ENCODE data around the gene SNAP47.

SNAP47 gene

GRCh38 chr1:227749916-227750710 lies 14.9 kb downstream of the SNAP47 start:
- no peak for DNase-seq (ENCODE audit: low spot score)

DNA sequence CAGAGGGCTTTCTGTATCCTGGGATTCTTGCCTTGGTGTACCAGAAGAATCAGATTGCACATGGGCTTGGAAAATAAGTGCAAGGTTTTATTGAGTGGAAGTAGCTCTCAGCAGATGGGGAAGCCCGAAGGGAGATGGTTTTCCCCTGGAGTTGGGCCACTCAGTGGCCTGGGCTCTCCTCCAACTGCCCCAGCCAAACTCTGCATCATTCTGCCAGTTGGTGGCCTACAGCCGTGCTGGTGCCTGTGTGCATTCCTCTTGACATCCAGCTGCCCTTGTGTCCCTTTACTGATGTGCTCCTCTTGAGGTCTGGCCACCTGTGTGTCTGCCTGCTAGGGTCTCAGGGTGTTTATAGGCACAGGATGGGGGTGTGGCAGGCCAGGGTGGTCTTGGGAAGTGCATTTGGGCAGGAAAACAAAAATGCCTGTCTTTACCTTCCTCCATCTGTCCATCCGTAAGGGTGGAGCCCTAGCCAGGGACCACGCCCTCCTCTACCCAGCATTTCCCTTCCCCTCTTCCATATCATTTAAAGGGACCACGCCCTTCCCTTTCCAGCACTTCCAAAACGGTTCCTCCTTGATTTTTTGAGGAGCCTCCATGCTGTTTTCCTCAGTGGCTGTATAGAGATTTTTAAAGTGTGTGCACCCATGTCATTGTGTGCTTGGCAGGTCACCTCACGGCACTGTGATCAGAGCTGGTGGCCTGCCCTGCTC lies 18.9 kb downstream of the SNAP47 start:
- DNase-seq (ENCODE audit: low spot score), result no peak

GRCh38 chr1:227754958-227755357 lies 19.7 kb downstream of the SNAP47 start:
- DNase-seq (ENCODE audit: low spot score), result no peak

GRCh38 chr1:227756172-227756959 lies 21.1 kb downstream of the SNAP47 start:
- no peak for DNase-seq (ENCODE audit: low spot score)

GRCh38 chr1:227757781-227758180 lies 22.5 kb downstream of the SNAP47 start:
- DNase-seq (ENCODE audit: low spot score), result no peak

DNA sequence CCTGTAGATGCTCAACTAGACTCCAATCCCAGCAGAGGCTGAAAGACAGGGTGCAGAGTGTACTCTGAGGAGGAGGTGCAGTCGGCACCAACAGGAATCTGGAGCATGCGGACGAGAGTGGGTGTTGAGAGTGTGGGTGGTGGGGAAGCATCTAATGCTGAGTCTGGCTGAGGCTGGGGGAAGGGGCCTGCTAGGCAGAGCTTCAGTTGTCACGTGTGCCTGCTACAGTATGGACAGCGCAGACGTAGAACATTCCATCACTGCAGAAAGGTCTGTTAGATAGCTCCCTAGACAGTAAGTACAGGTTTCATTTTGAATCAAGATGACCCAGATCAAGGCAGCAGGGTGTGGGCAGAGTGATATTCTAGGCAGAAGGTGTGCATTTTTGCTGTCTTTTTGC lies 23.1 kb downstream of the SNAP47 start:
- no peak for DNase-seq (ENCODE audit: low spot score)

DNA sequence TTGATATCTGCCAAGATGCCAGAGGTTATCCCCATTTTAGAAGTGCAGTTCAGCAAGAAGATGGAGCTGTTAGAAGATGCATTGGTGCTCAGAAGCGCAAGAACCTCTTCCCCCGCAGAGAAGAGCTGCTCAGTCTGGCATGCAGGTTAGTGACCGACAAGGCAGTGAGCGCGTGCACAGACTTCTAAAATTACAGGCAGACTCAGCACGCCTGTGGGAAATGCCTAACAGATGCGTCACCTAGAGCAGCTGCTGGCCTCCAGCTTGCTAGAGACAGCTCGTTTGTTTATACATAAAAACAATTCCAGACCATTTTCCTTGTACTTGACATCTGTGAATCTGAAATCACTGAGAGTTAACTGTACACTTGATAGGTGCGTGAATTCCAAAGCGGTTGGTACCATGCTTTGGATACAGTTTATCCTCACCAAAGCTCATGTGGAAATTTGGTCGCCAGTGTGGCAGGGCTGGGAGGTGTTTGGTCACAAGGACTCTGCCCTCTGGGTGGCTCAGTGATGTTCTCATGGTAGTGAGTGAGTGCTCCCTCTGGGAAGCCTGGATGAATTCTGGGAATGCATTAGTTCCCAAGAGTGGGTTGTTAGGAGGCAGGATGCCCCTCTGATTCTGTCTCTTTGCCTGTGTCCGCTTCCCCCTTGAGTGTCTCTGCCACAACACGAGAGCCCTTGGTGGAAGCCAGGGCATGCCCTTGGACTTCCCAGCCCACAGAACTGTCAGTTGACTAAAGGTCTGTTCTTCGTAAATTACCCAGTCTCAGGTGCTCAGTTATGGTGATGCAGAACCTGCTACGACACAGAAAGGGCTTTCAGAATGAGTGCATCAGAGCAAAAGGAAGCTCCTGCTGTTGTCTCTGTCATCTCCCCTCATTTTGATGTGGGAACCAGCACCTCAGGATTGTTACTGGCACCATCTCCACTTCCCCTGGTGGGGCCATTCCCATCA lies 24.4 kb downstream of the SNAP47 start:
- DNase-seq (ENCODE audit: low spot score), result no peak

- no peak for DNase-seq (ENCODE audit: low spot score)
Observed at GRCh38 chr1:227760377-227760776, 25.1 kb downstream of the SNAP47 start.

DNA sequence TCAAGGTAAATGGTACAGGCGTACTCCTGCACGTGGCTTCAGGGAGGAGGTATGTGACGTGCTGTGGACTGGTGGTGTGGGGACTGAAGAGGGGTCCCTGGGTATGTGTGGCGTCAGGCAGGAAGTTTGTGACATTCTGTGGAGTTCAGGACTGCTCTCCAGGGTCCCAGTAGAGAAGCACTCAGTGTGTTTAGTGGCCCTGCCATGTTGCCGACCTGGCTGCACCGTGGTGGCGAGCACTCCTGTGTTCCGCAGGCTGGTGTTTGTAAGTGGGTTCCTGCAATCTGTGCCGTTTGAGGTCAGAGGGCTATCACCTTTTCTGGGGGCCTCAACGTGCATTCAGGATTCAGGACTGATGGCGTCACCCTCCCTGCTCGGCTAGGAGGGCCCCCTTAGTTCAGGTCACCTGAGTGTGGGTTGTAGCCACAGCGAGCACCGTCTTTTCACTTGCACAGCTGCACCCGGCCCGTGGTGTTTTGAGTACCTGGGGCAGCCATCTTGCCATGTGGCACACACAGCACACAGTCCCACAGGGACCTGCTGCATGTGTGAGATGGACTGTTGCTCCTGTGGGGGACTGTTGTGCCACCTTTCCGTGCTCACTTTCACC lies 26.5 kb downstream of the SNAP47 start:
- no peak for DNase-seq (ENCODE audit: low spot score)

DNA sequence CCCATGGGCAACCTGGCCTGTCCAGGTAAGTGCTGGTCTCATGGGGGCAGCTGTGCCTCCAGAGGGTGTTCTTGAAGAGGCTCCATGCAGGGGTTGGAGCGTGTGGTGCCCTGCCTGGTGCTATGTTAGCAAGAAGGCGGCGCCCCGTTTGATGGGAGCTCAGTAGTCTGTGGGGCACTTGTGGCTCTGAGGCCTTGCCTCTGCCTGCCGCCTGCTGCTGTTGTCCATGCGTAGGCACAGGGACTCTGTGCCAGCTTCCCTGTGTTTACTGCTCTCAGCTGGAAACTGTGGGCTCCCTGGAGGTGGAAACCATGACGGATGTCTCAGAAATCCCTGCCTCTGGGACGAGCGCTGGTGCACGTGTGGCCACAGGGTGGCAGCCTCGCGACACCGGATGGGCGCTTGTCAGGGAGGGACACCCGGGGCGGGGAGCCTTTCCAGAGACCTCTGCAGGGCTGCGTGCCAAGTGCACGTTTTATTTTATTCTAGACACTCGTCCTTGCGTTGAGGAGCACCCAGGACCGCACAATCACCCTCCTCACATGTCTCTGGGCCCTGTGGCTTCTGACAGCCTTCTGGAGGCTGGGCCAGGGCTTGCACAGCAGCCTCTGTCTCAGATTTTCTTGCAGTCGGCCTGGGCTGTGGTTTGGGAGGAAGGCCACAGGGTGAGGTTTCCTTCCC lies 27.1 kb downstream of the SNAP47 start:
- peak; percentile 95 for DNase-seq (ENCODE audit: low spot score)

GRCh38 chr1:227763246-227764018 lies 28.2 kb downstream of the SNAP47 start:
- DNase-seq (ENCODE audit: low spot score), result no peak

DNA sequence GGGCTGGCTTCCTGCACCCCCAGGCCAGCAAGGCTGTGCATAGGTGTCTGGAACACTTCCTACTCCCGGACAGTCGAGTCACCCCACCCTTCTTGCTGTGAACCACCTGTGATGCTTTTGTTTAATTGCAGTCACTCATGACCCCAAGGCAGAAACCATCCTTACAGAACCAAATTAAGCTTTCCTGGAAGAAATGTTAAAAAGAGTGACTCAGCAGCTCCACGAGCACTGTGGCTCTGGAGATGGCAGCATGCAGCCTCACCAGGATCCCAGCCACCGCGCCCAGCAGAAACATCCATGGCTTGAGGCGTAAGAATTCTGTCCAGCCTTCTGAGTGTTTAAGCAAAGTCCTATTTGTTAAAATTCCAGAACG lies 28.8 kb downstream of the SNAP47 start:
- DNase-seq (ENCODE audit: low spot score), result no peak

DNA sequence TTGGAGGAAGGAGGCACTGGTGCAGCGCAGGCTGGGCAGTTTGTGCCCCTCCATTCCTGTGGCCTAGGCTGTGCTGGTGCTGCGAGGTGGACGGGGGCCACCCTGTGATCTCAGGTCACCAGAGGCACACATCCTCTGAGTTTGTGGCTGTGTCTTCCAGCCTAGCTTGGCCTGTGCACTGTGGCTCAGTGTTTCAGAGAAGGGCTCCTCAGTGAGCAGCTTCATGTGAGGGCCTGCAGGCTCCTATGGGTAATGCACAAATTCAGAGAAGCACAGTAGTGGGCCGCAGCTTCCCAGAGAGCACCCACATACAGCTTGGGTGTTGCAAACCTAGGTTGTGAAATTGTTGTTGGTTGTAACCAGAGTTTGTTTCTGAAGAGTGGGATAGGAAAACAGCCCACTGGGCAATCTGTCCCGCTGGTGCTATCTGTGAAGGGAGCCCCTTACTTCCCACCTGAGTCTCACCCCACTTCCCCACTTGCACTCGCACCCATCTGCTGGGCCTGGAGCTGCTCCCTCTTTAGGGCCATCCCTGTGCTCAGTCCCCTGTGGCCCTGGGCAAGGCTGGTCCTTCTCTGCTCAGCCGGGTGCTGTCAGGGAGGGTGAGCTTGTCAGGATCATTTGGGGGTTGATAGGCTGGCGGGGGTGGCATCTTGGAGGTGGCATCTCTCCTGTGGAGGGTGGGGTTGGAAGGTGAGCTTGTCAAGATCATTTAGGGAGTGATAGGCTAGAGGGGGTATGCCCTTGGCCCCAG lies 30.2 kb downstream of the SNAP47 start:
- no peak for DNase-seq (ENCODE audit: low spot score)

DNA sequence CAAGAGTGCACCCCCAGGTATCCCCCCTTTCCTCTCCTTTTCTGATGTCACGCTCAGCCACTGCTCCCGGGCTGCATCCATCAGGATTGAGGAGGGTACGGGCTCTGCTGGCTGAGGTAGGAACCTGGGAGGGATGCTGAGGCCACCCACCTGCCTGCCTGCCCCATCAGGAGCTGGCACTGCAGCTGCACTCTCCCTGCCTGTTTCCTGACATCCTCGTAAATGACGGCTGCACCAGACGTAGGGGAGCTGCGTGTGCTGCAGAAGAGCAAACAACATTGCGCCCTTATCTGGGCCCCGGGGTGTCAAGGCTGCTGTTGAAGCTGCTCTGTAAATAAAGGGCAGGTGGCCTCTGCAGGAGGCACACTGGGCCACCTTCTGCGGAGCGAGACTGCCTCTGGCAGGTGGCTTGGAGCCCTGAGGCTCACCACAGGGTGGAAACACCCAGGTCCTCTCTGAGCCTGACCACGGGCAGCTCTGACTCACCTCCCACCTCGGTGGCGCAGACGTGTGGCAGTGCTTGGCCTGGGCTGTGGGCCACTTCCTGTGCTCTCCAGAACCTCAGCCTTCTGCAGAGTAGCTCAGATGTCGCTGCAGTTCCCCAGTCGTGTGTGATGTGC lies 30.9 kb downstream of the SNAP47 start:
- no peak for DNase-seq (ENCODE audit: low spot score)

GRCh38 chr1:227766653-227767277 lies 31.5 kb downstream of the SNAP47 start:
- DNase-seq (ENCODE audit: low spot score), result no peak

DNA sequence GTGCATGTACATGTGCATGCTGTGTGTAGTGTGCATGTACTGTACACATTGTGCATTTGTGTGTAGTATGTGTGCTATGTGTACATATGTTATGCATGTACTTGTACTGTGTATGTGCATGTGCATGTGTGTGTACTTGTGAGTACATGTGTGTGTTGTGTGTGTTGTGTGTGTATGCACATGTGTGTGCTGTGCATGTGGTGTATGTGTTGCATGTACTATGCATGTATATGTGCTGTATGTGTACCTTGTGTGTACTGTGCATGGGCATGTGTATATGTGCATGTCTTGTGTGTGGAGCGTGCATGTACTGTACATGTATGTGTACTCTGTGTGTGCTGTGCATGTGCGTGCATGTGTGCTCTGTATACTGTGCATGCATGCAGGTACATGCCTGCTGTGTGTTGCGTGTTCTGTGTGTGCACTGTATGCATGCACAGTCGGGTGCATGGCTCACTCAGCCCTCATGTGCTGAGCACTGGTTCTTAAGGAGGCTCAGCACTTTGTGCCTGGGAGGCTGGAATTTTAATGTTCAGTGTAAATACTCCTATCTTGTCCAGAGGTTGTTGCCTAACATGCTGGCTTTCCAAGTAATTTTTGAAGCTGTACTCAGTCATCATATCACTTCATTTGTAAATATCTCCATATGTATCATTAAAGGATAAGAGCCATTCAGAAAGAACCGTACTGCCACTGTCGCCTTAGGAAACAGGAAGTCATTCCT lies 32.3 kb downstream of the SNAP47 start:
- DNase-seq (ENCODE audit: low spot score), result no peak

DNA sequence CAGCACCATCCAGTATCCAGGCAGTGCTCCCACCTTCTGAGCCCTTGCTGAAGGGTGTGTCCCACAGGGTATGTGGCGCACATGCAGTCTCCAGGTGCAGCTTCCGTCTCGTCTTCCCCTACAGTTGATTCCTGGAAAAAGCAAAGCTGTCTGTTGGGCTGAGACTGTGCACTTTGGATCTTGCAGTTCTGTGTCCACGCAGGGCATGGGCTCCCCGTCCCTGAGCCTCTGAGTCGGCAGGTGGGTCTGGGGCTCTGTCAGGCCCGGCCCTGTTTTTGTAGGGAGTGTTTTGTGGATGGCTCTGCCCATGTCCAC lies 32.8 kb downstream of the SNAP47 start:
- no peak for DNase-seq (ENCODE audit: low spot score)

GRCh38 chr1:227768640-227769039 lies 33.4 kb downstream of the SNAP47 start:
- DNase-seq (ENCODE audit: low spot score), result no peak

All from COLO829 (cell line).